MCF 10A (cell line): ENCODE measurements around the gene PTBP3. TPM values are rescaled to one million over a fixed set of nuclear protein-coding genes. Genes with fewer than 3 reads are reported as not detected.

Experiments
- BruUV-seq: library from RNA; stranded (reverse); fragments of 400-500 nt; replicated peaks from 2 replicates; lab custom pipeline; 2021; lab: Mats Ljungman, UMichigan
- CTCF ChIA-PET: fragments of 300-600 bp; sonication (Branson Sonifier 250); formaldehyde crosslinking; extraction: SDS; loops from one replicate; lab custom pipeline; 2021; ENCODE audit warnings: antibody characterized with exemption, inconsistent platforms; lab: Yijun Ruan, JAX
- POLR2A ChIA-PET: fragments of 300-600, 350-650 bp; sonication (Branson Sonifier 250); formaldehyde crosslinking; extraction: SDS; loops from one replicate; lab custom pipeline; 2020; ENCODE audit warnings: antibody characterized with exemption, inconsistent platforms; lab: Yijun Ruan, JAX
- DNase-seq: peaks from one replicate; pipeline ENCODE4 v3.0.0-alpha.2; 2018; ENCODE audit not compliant: unreplicated experiment
- H3K27ac Mint-ChIP-seq: one replicate; pipeline ENCODE4 v1.8.0; 2022; ENCODE audit warnings: mild to moderate bottlenecking, low read depth, mixed read lengths; ENCODE audit not compliant: unreplicated experiment
- H3K27me3 Mint-ChIP-seq: one replicate; pipeline ENCODE4 v1.8.0; 2022; ENCODE audit warnings: mixed read lengths; ENCODE audit not compliant: insufficient read depth, unreplicated experiment
- H3K36me3 Mint-ChIP-seq: one replicate; pipeline ENCODE4 v1.8.0; 2022; ENCODE audit warnings: mild to moderate bottlenecking, moderate library complexity, mixed read lengths; ENCODE audit not compliant: insufficient read depth, unreplicated experiment
- H3K4me1 Mint-ChIP-seq: one replicate; pipeline ENCODE4 v1.8.0; 2022; ENCODE audit warnings: mixed read lengths; ENCODE audit not compliant: insufficient read depth, unreplicated experiment
- H3K4me3 Mint-ChIP-seq: one replicate; pipeline ENCODE4 v1.8.0; 2022; ENCODE audit warnings: mild to moderate bottlenecking, moderate library complexity, mixed read lengths; ENCODE audit not compliant: unreplicated experiment
- H3K9me3 Mint-ChIP-seq: one replicate; pipeline ENCODE4 v1.8.0; 2022; ENCODE audit warnings: mixed read lengths; ENCODE audit not compliant: unreplicated experiment
- CTCF ChIP-seq: fragments of 200-600 bp; IDR thresholded peaks from one replicate; pipeline ENCODE4 v1.8.0; 2022; ENCODE audit warnings: antibody characterized with exemption, mild to moderate bottlenecking; ENCODE audit not compliant: unreplicated experiment
- intact Hi-C: fragments of 100-400 bp; cut with micrococcal nuclease; formaldehyde crosslinking; loops from 2 replicates; pipeline ENCODE4 v1.14.1; 2022
- total RNA-seq: library from RNA; stranded (reverse); gene quantifications from 2 replicates; pipeline ENCODE4 v1.2.3, GENCODE V29; 2022

PTBP3 gene
- total RNA-seq, 1 experiment from 2014 or later: 79.2 TPM

- Mint-ChIP-seq H3K27me3 (no peaks in the 10 kb centered on the region), H3K27ac (no peak overlapping the region), H3K36me3 (peaks cover 32% of the 10 kb centered on the region), H3K9me3 (no peaks in the 10 kb centered on the region), H3K4me3 (no peak overlapping the region), H3K4me1 (peaks cover 18% of the 10 kb centered on the region)
- POLR2A ChIA-PET: interaction anchor here (4.3 kb wide), 1 partner anchor 81 kb away, joined by 26 read pairs; the partner anchor contains the start of gene PTBP3
- no TSS peak for BruUV-seq
- no peak for TF ChIP-seq CTCF
- intact Hi-C loops: no loop called here
- DNase-seq: no peak
- CTCF ChIA-PET: interaction anchor here (0.6 to 1.0 kb wide), 4 partner anchors 82 to 140 kb away, joined by 3 read pairs; partner anchors contain the start of gene PTBP3
These were observed 81.2 kb downstream of the PTBP3 start for GRCh38 chr9:112252194-112252593.

- peak; percentile 17 for DNase-seq
- Mint-ChIP-seq H3K9me3 (no peaks in the 10 kb centered on the region), H3K27ac (peak overlapping the region; percentile 84), H3K36me3 (peaks cover 42% of the 10 kb centered on the region), H3K27me3 (no peaks in the 10 kb centered on the region), H3K4me1 (peaks cover 18% of the 10 kb centered on the region), H3K4me3 (peak overlapping the region; percentile 38)
- intact Hi-C loops: no loop called here
- TF ChIP-seq CTCF: no peak
- BruUV-seq: no TSS peak
- ChIA-PET CTCF (interaction anchor here (0.6 kb wide), 1 partner anchor 296 kb away, joined by 3 read pairs; no protein-coding TSS in a partner anchor), POLR2A (interaction anchor here (0.6 to 4.3 kb wide), 9 partner anchors 9 to 136 kb away, joined by 3 to 26 read pairs (median 4); partner anchors contain the start of gene PTBP3)
These were observed 84.1 kb downstream of the PTBP3 start for GRCh38 chr9:112249277-112249676.

GRCh38 chr9:112248722-112249121, 84.7 kb downstream of the PTBP3 start:
- intact Hi-C loops: no loop called here
- H3K4me3 Mint-ChIP-seq: peak overlapping the region; percentile 38

More at GRCh38 chr9:112248722-112249121, 84.7 kb downstream of the PTBP3 start:
- Mint-ChIP-seq H3K27ac (peak overlapping the region; percentile 84), H3K9me3 (no peaks in the 10 kb centered on the region), H3K36me3 (peaks cover 41% of the 10 kb centered on the region), H3K4me1 (peaks cover 18% of the 10 kb centered on the region), H3K27me3 (no peaks in the 10 kb centered on the region)
- no peak for TF ChIP-seq CTCF
- no TSS peak for BruUV-seq
- ChIA-PET CTCF (interaction anchor here (0.6 kb wide), 1 partner anchor 296 kb away, joined by 3 read pairs; no protein-coding TSS in a partner anchor), POLR2A (interaction anchor here (0.7 to 4.3 kb wide), 7 partner anchors 10 to 136 kb away, joined by 3 to 26 read pairs (median 4); partner anchors contain the start of gene PTBP3)
- peak; percentile 37 for DNase-seq
